ENCODE results near the gene FOXF2. TPM values are rescaled to one million over a fixed set of nuclear protein-coding genes. Genes with fewer than 3 reads are reported as not detected.

The FOXF2 gene
- total RNA-seq, 4 donors from 2014 or later: 0.25 to 3.0 (median 0.99) TPM

Other genes with a start within 250 kb of the FOXF2 start
- 100 to 1,000 TPM in 1 of 4 donors, 10 to 100 TPM in 3; 45.4 to 101 (median 80.0) TPM for gene FOXQ1, start 77.5 kb upstream of the FOXF2 start, total RNA-seq
- 10 to 100 TPM; 14.5 to 35.8 (median 21.4) TPM for gene FOXC1, start 220.3 kb downstream of the FOXF2 start, total RNA-seq